GM12873 (cell line): Measurements from ENCODE around the gene GPC6.

Experiments
- CTCF ChIP-seq: IDR thresholded peaks from 2 replicates; pipeline ENCODE4 v1.5.1; 2012; ENCODE audit warnings: low read depth, mild to moderate bottlenecking, moderate library complexity, low read length, control low read depth; ENCODE audit not compliant: insufficient read depth; ENCODE audit errors: missing control alignments

Gene GPC6

GRCh38 chr13:93292366-93292765 lies 65.8 kb downstream of the GPC6 start:
- TF ChIP-seq CTCF: no peak

- TF ChIP-seq CTCF: no peak
These were observed 67.1 kb downstream of the GPC6 start for GRCh38 chr13:93293710-93294109.

- TF ChIP-seq CTCF: no peak
These were observed 70.0 kb downstream of the GPC6 start for GRCh38 chr13:93296584-93296983.

- no peak for TF ChIP-seq CTCF
These were observed 72.1 kb downstream of the GPC6 start for GRCh38 chr13:93298713-93299112.

GRCh38 chr13:93304134-93304533 lies 77.5 kb downstream of the GPC6 start:
- no peak for TF ChIP-seq CTCF

- no peak for TF ChIP-seq CTCF
These were observed 78.4 kb downstream of the GPC6 start for GRCh38 chr13:93304868-93305613.

- no peak for TF ChIP-seq CTCF
These were observed 79.3 kb downstream of the GPC6 start for GRCh38 chr13:93305886-93306285.
